Stimulated activated CD4-positive, alpha-beta T cell treated with anti-CD3 and anti-CD28 coated beads, Interleukin-1b, Interleukin-23, amount 100 ng/mL, for 1 hour (primary cell): ENCODE data around the gene GALNT15.

Source experiments
- DNase-seq, 2 donors: peaks; one replicate each; pipeline ENCODE4 v3.0.0-alpha.2; 2020; ENCODE audit warnings: low read depth in 2 of 2

Gene GALNT15

DNA sequence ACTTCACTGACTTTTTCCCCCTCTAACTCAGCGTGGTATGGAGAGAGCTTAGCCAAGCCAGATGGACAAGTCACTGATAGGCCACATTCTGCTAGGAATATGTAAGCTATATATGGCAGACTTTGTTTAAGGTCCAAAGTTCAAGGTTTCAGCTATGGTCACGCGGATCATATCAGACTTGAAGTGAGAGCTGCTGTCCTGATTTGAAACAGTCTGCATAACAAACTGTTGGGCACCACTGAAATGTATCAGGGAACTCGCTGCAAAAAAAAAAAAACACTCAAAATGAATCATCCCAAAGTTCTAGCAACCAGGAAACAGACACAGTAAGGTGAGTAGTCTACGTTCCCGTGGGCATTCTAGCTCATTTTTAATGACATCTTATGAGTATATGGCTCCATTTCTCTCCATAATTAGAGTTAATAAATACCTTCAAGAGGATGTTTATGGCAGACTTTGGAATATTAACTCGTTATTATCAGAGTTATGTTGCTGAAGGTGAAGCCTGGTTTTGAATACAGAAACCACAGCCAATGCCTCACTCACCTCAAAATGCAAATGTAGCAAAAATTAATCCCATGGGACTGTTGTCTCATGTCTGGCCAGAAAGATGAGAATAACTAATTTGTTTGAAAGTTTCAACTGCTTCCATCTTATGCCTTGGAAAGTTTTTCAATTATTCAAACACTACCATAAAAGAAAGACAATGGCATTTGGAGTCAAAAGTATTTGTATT lies 77.9 kb downstream of the GALNT15 start:
- no peak for DNase-seq

DNA sequence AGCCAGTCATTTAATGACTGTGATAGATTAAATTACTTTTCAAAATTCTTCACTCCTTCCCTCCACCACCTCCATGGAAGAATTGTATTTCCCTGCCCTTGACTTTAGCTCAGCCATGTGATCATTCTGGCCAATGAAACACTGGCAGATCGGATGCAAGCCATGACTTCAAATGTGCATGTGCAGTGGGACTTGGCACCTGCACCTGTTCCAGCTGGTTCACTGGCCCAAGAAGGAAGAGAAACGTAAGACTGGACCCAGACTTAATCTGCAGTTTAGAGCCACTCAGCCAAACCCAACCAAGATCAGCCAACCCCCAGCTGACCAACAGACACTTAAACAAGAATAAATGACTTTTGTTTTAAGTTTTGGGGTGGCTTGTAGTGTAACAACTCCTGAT lies 78.5 kb downstream of the GALNT15 start:
- DNase-seq: no peak

DNA sequence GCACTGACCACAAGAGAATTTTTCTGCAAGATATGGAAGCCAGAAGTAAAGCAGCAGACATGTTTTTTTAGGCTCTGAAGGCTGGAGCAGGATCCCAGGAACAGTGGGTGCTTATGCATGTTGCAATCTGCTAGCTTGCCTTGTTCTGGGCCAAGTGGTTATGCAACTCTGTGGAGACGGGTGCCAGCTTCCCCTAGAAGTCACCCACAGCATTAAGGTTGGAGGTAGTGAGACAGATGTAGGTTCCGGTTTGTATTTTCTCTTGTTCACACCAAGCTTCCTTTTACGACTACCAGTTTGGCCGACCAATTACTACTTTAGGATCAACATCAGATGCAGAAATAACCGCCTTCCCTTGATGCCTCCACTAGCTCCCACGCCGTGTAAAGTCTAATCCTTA lies 79.1 kb downstream of the GALNT15 start:
- no peak for DNase-seq

DNA sequence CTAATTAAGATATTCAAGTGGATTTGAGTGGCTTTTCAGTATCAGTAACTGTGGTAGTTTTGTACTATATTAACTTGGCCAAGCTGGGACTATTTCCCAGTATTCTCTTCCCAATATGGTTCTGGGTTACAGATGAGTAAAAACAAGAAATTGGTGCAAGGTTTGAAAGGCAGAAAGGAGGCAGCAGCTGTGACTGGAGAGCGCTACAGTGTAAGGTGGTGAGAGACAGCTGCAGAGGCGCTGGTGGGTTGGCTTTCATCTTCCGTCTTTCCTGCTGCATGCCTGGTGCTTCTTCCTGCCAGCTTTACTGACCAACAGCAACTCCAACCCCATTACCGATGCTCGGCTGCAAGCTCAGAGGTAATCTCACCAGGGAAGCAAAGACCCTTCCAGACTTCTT lies 80.4 kb downstream of the GALNT15 start:
- no peak for DNase-seq

DNA sequence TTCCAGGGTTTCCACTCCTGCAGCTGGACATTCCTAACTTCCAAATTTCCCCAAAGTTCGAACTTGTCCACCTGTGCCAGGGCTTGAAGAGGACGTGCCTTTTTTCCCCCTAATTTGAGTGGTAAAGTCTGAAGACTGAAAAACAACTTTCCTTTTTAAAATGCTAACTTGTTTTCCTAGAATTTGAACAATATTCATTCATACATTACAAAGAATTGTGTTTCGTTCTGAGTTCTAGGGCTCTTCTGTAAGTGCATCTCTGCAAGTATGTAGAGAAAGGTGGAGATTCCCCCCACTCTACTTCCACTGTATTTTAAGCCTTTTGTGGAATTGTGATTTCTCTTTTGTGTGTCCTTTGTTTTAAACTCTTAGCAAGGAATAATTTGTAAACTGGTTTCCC lies 80.8 kb downstream of the GALNT15 start:
- no peak for DNase-seq

DNA sequence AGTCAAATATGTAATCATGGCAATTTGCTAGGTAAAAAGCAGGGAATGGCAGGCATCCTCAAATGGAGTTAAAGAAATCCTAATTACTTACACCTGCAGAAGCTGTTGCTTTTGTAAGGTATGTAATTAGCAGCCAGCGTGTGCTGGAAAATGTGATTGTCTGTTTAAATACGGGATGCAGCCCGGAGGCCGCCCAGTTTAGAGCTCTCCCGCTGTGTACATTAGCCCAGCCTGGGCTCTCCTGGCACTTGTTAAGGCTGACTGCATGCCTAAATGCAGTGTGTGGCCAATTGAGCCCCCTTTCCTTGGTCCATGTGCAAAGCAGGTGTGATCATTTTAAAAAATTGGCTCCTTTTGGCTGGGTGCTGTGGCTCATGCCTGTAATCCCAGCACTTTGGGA lies 81.2 kb downstream of the GALNT15 start:
- no peak for DNase-seq

DNA sequence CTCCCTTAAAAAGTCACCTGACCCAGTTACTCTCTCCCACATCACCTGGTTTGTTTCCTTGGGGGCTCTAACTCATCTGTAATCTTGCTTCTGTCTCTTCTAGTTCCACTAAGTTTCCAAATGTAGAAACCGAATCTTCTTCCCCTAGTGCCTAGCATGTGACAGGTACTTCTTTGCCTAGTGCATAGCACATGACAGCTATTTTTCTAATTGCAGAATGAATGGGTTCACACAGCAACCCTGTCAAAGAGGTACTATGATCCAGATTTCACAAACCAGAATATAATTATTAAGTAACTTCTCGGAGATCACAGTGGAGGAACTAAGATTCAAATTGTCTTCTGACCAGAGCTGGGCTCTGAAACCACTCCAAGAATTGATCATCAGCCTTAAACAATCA lies 82.8 kb downstream of the GALNT15 start:
- DNase-seq: no peak

DNA sequence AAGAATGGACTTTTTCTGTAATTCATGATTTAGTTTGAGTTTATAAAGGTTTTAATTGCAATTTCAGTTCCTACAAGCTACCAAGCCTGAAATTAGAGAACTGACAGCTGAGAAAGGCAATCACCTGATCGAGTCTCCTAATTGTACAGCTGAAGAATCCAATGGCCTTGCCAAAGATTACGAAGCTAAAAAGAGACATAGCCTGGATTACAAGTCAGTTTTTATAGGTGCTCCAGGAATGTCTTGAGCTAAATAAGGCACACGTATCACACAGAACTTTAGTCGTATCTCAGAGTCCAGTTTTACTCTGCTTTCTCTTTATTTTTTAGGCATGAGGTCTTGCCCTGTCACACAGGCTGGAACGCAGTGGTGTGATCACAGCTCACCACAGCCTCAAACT lies 83.7 kb downstream of the GALNT15 start:
- DNase-seq: no peak

DNA sequence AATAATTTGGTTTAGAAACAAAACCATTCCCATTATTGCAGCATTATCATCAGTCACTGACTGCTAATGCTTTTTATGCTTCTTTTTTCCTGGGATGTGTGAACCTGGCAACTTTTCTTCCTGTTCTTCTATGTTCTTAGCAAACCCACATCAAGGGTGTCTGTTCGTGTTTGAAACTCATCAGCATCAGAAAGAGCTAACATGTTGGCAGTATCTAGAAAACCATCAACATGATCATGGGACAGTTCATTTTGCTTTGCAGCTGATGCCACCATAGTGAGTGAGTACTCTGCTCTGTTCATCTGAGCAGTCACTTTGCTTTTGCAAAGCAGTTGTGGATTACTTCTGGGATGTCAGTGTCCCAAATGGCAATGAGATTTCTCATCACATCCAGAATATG lies 84.4 kb downstream of the GALNT15 start:
- DNase-seq: no peak

DNA sequence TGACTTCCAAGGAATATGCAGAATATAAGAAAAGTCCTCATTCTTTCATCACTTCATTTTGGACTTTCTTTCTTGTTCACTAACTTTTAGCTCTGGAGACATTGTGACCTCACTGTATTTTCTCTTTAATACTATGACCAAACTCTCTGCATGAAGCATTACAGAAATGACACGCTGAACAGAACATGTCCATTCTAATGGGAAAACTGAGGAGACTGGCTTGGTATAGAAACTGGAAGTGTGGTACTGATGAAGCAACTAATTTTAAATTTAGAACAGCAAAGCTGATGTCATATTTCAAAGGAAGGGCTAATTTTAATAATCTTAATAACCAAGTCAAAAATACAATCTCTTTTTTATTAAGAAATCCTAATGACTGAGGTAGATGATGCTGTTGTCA lies 85.6 kb downstream of the GALNT15 start:
- DNase-seq: no peak

DNA sequence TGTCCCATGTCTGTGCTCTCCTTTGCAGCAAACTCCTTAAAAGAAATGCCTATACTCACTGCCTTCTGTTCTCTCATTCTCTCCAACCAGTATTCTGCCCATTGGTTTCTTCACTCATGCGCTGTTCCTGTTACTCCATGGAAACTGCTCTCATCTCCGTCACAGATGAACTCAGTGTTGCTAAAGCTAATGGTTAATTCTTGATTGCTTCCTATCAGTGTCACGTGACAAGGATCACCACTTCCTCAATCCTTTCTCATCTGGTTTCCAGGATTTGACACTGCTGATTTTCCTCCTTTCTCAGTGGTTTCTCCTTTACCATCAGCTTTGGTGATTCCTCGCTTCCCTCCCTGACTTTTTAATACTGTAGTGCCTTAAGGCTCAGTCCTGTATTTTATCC lies 87.7 kb downstream of the GALNT15 start:
- no peak for DNase-seq

DNA sequence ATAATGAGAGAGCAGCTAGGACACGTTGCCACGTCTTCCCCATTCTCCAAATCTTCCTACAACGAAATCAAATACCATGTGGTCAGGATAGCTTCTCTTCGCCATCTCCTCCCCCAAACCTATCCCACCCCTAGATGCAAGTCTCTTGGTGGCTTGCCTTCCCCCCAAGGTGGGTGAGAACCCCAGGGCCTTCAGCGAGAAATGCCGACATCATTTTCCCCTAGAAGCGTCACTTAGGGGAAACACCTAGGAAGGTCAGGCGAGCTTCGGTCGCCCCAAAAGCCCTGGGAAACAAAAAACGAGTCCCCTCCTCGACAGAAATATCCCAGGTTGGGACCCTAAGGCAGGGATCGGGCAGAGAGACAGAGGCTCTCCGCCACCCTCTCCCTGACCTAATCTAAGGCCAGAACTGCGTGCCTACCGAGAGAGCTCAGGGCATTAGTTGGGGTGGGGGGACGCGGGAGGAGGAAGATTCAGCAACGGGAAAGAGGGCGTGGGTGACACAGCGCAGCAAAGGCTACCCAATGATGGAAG lies 89.8 kb downstream of the GALNT15 start:
- no peak for DNase-seq

DNA sequence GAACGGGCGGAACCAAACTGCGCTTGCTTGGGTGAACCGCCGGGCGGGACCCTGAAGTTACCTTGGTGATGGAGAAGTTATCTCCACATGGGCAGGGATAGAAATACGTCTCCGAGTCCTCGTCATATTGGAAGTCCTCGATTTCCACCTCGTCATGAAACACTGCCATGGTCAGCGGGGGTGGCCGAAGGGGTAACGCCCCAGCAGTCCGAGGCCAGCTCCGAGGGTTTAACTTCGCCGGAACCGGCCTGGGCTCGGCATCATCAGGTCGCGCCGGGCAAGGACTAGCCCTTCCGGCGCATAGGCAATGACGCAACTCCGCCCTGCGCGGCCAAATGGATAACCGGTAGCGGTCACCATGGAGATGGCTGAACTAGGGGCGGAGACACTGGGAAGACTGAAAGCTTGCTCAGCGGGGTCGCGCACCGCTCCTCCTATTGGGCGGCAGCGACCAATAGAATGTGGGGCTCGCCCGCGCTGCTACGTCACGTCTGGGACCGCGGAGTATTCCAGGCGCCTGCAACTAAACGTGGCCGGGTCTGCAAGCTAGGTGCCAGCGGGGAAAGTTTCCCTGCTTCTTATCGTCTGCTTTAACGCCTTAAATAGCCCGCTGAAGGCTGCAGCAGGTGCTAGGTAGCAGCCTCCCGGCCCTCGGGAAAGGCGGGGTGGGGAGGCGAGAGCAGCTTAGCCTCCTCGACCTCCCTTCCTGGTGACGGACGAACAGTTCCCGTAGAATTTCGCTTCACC lies 90.4 kb downstream of the GALNT15 start, which contains the start of the genes DPH3 and OXNAD1:
Gene DPH3 (minus strand): TSS at position 236 of the 747 bp plus-strand sequence. CDS start 67 bp downstream, at position 169.
Gene OXNAD1 (plus strand): TSS at position 505 of the 747 bp plus-strand sequence. CDS start 5,741 bp downstream, outside the sequence.
- DNase-seq: peak; percentile 93 to 97

DNA sequence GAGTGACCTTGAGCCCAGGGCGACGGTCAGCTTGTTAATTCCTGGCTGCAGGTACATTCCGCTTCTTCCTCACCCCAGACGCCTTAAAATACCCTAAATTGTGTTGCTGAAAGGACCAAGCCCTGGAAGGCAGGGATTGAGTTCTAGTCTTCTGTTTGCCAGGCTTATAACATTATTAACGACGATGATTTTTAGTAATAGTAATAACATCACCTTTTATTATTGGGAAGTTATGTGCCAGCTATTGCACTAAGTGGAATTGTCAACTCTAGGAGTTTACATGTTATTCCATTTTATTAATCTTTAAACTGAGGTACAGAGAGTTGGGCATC lies 90.9 kb downstream of the GALNT15 start:
- no peak for DNase-seq

DNA sequence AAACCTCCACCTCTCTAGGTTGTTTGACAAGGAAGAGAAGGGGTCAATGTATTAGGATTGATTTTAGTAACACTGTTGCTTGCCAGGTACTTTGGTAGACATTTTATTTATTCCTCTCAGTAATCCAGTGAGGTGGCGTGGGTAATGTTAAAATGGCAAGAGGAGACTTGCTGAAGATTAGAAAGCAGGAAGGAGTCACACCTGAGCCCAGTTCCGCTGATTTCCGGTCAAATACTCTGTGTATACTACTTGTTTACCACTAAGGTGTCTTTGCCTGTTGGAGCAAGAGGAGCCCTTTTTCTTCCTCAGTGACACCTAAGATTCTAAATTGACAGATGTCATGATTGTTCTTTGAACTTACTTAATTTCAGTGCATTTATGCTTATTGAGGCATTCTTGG lies 92.2 kb downstream of the GALNT15 start:
- no peak for DNase-seq

DNA sequence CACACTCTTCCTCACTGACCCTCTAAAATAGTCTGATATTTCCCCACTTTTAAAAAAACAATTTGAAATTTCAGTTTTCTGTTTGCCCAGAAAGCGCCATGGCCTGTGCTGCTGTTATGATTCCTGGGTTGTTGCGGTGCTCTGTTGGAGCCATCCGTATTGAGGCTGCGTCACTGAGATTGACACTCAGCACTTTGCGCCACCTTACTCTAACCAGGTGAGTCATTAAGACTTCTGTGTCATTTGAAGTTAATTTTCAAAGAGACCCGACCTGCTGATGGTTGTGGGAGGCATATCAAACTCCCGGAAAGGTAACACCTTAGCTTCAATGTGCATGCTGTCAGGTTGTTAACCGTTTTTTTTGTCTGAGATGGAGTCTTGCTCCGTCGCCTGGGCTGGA lies 96.4 kb downstream of the GALNT15 start:
- DNase-seq: no peak

DNA sequence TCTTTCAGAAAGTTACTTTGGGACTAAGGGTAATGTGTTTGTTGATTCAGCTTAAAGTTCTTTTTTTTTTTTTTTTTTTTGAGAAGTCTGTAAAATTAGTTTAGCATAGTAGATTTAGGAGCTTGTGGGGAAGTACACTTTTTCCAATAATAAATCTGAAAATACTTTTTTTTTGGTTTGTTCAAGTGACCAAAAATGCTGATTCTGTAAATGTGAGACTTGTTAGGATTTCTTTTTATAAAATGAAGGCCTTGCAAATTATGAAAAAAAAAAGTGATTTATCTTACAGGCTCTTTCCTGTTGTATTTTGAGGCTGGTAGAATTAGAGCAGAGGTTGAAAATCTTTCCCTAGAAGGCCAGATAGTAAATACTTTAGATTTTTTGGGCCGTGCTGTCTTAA lies 98.1 kb downstream of the GALNT15 start:
- DNase-seq: no peak

DNA sequence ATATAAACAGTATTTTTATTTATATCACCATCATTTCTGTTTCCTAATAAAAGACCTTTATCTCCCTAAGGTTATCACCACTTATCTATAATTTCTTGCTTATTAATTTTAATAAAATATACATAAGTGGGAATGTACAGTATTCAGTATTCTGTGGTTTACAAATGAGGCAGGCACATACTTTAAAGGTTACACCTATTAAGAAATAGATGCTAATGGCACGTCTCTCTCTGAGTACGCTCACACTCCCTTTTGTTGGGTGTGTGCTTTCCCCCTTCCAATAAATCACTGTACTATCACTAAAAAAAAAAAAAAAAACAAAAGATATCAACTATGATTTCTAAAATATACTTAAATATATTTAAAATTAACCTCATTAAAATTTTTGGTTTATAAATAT lies 99.4 kb downstream of the GALNT15 start:
- DNase-seq: no peak

DNA sequence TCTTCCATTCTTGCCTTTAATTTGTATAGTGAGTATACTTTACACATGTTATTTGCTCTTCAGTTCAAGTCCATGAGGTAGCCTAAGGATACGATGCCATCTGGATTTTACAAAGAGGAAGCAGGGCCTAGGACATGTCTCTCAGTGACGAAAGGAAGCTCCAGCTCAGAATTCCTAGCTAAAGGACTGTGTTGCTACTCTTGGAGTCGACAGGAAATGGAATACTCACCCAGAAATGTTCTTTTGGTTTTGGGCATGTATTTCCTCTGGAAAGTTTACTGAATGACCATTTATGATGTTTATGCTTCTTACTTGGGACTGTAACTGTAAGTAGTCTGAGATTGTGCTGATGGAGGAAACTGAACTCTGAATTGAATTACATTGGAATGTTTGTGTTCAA lies 103.0 kb downstream of the GALNT15 start:
- DNase-seq: no peak

DNA sequence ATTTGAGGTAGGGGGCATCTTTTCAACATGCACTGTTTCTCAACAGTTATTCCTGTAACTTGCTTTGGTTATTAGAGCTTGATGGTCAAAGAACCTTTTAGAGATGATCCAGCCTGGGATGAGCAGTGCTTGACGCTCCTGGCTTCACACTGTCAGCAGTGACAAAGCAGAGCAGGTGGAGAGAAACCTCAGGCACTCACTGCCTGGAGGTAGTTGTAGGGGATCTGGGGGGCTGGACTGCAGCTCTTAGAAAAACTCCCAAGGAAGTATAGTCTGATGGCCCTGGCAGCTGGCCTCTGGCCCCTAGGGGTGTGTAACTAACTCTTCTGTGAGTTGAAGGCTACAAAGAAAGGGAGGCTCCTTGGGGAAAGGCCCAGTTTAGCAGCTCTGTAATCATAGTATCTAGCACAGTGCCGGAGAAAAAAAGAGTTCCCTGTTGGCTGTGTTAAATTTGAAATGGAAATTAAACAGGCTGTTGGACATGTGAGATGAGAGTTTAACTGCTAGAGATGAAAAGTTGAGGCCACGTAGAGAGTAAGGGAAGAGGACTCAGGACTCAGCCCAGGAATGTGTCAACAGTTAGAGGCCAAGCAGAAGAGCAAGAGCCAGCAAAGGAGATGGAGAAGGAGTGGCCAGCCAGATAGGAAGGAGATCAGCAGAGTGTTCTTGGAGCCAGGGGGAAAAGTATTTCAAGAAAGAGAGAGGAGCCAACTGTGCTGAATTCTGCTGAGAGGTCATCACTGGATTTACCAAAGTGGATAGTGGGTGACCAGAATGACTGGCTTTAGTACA lies 104.7 kb downstream of the GALNT15 start:
- DNase-seq: no peak

DNA sequence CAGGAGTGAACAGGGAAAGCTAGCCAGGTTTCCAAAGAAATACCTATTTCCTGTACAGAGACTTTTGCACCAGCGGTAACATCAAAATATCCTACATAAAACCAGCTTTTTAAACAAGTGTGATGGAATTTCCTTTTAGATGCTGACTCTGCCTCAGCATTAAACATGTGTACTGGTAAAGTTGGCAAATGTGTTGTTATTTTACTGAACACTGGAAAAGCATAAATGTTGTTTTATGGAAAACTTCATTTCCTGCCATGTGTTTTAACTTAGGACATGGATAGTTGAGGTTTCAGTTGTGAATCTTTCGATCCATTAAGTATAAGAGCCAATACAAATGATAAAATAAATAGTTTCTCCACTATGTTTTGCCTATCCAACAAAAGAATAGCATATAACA lies 106.2 kb downstream of the GALNT15 start:
- DNase-seq: no peak
